ENCODE data around the gene RALGPS2.
"Not testable (repeated sequence)": the region's sequence is repeated elsewhere in the genome, so short reads cannot be mapped to it uniquely, and the experiment has no call there.

RALGPS2 gene

DNA sequence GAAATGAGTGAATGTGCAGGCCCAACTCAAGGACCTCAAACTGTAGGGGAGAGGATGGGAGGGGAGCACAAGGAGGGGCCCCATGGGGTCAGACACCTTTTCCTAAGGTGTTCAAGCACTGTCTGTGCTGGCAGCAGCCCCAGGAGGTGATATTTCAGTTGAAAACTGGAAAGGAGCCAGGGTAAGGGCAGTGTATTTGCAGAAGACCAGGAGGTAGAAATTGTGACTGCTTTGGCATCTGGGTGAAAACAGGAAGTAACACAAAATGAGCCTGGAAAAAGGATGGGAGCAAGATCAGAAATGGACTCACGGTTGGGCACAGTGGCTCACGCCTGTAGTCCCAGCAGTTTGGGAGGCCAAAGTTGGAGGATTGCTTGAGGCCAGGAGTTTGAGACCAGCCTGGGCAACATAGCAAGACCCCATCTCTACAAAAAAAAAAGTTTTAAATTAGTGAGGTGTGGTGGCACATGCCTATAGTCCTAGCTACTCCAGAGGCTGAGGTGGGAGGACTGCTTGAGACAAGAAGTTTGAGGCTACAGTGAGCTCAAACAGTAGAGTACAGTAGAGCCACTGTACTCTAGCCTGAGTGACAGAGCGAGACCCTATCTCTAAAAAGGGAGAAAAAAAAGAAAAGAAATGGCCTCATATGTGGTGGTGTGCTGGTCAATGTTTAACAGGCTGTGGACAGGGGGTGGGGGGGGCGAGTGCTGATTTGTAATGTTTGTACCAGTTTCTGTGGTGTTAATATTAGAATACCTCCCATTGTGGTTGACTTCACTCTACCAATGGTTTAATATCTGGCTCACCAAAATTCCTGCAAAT, 222.0 kb downstream of the RALGPS2 start:
- DNase-seq, result no peak

DNA sequence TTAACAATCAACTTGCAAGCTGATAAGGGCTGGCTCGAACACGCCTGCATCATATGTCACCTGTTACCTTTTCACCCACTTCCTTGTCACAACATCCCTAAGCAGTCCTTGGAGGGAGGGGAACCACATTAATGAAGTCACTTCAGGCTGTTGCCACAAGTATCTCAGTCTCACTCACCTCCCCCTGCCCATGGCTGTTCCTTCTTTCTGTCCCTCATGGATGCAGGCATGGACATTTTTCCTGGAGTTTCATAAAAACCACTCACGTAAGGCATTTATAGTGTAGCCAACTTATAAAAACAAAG, 222.6 kb downstream of the RALGPS2 start:
- no peak for DNase-seq

DNA sequence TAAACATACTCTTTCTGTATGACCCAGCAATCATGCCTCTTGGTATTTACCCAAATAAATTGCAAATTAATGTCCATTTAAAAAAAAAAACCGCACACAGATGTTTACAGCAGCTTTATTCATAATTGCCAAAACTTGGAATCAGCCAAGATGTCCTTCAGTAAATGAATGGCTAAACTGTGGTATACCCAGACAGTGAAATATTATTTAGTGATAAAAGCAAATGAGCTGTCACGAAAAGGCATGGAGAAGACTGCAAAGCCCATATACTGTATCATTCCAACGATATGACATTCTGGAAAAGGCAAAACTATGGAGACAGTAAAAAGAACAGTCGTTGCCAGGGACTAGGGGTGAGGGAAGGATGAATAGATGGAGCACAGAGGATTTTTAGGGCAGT, 223.6 kb downstream of the RALGPS2 start:
- no peak for DNase-seq

DNA sequence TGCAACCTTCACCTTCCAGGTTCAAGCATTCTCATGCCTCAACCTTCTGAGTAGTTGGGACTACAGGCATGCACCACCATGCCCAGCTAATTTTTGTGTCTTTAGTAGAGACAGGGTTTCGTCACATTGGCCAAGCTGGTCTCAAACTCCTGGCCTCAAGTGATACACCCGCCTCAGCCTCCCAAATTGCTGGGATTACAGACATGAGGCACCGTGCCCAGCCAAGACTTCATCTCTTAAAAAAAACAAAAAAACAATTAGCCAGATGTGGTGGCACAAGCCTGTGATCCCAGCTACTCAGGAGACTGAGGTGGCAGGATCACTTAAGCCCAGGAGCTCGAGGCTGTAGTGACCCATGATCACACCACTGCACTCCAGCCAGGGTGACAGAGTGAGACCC, 224.8 kb downstream of the RALGPS2 start:
- DNase-seq, result not testable (repeated sequence)

DNA sequence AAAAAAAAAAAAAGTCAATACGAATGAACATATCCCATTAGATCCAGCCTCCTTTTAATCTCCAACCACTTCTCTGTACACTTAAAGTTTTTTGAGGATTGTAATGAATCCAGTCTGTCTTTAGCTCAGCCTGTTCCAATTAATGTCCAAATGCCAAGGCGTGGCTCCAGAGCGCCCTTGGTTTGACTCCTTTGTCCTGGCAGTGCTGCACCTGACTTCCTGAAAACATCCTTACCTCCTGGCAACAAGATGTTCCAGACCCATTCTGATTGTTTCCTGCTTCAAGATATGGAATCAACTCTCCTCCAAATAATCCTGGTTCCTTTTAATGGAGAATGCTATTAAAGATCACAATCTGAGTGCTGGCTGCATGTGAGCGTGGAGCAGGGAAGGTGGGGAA, 226.6 kb downstream of the RALGPS2 start:
- DNase-seq, result no peak

DNA sequence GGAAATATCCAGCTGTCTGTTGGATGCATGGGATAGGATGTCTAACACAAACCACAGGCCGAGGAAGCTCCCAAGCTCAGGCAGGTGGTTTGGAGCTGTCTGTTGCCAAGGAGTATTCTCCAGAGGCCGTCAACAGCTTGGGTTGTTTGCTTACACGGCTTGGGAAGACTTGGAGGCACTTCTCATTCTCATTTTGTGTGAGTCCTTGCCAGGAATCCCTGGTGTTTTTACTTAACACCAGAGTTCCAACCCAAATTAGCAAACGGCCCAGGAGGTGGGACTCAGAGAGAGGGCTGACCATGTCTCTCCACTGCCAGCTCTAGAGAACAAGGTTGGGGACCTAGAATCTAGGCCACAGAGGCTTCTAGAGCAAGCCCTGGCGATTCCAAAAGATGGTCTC, 228.0 kb downstream of the RALGPS2 start:
- no peak for DNase-seq

DNA sequence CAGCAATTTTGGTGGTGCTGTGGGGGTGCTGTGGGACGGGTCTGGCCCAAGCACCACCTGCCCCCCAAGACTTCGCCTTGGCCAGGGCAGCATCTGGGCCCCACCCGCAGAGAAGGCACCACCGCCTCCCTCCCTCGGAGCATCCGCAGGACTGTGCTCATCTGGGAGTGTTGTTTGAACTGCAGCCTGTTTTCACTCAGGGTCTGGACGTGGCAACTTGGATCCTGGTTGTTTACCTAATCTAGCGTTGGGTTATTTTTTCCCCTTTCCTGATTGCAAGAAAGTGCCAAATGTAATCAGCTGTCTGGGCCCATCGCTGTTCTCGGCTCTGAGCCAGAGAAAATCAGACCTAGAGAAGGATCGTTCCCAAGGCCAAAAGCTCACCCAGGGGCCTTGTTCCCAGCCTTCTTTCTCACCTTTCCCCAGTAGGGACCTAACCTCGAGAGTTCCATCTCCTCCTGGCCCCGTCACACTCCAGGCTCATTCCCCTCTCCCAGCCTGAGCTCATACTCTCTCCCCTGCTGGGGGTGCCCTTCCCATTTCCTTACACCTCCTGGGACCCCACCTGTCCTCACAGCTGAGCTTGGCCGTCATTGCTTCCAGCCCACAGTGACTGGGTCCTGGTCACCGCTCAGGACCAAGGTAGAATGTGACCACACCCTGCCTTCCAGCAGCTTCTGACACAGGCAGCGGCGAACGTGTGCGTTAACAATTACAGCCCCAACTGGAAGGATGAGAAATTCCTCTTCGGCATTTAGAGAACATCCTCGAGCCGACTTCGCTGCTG, 228.7 kb downstream of the RALGPS2 start:
- DNase-seq, result no peak

DNA sequence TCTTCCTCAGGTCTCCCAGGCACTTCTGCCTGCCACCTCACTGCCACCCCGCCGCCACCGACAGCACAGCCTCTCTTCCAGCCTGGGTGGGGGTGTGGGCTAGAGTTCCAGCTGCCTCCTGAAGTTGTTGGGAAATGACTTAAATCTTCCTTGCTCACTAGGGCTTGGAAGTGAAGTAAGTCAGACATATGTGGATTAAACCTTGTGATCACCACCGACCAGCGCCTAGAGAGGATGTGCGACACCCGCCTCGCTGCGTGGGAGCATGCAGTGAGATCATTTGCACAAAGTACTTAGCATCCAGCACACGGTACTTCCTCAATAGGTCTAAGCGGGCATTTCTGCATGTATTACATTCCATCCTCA, 229.3 kb downstream of the RALGPS2 start:
- DNase-seq, result no peak

DNA sequence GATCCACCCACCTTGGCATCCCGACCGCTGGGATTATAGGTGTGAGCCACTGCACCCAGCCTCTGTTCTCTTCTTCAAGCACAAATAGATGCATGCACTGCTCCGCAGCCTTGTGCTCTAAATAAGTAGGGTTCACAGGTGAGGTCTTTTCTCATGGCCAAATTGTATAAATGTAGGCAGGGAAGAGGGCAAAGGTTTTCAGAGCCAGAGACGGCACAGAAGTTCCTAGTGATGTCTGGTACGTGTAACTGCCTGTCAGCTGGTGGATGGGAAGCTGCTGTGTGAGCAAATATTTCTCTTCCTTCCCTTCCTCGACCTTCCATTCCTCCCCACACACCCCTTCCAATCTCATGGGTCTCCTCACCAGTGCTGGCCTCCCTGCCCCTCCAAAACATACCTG, 229.9 kb downstream of the RALGPS2 start:
- DNase-seq, result no peak

DNA sequence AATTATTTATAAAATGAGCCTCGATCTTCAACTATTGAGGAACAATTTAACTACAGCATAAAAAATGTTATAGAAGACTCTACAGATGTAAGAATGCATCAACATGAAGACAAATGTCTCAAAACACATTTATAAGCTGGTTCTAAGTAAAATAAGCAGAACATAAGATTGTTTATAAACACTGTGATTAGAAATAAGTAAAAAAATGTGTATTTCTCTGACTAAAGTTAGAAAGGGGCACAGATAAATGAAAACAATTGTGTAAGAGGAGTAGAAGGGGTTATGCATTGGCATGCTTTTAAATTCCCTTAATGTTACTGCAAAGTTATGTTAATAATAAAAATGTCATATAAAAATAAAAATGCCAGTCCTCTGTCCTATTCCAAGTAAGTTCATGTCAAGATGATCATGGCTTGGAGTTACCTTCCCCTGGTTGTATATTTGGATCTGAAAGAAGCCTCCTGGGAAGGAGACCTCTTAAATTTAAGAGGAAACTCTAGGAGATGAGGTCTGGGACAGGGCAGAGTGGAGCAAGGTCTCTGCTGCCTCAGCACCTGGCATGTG, 230.4 kb downstream of the RALGPS2 start:
- no peak for DNase-seq

DNA sequence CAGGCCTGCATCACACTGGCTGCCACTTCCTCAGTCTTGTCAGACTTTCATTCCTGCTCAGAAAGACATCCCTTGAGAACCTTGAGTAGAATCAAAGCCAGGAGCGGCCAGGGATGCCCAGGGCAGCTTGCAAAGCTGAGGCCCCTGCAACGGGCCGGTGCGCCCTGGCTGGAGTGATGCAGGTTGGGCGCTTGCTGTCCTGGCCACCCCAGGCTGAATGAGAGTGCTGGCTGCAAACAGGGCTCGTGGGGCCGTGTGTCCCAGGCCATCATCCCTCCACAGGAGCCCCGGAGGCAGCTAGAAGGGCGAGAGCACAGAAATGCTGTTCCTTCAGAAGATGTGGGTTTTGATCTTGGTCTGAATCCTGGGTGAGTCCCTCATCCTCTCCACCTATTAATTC, 233.4 kb downstream of the RALGPS2 start:
- no peak for DNase-seq

DNA sequence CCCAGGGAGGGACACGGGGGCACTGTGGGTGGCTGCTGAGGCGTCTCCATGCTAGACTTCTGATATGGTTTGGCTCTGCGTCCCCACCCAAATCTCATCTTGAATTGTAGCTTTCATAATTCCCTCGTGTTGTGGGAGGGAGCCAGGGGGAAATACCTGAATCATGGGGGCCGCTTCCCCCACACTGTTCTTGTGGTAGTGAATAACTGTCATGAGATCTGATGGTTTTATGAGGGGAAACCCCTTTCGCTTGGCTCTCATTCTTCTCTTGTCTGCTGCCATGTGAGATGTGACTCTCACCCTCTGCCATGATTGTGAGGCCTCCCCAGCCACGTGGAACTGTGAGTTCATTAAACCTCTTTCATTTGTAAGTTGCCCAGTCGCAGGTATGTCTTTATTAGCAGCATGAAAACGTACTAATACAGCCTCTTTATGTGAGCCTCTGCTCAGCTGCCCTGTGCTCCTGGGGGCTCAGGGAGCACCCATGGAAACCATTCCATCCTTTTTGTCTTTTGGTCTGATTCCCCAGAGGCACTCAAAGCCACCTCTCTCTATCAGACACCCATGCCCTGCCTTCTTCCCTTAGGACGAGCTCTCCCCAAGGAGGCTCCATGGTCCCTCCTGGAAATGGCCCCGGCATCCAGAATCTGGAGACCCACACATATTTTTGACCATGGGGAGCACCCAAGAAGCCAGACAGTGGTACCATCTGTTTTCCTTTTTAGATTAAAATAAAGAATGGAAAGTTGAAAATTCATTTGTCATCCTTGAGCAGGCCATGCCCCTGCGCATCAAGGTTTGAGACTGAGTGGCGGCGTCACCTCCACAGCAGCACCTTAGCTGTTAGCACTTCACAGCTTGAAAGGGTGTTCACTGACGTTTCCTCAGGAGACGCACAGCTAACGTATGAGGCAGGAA, 234.8 kb downstream of the RALGPS2 start:
- no peak for DNase-seq

DNA sequence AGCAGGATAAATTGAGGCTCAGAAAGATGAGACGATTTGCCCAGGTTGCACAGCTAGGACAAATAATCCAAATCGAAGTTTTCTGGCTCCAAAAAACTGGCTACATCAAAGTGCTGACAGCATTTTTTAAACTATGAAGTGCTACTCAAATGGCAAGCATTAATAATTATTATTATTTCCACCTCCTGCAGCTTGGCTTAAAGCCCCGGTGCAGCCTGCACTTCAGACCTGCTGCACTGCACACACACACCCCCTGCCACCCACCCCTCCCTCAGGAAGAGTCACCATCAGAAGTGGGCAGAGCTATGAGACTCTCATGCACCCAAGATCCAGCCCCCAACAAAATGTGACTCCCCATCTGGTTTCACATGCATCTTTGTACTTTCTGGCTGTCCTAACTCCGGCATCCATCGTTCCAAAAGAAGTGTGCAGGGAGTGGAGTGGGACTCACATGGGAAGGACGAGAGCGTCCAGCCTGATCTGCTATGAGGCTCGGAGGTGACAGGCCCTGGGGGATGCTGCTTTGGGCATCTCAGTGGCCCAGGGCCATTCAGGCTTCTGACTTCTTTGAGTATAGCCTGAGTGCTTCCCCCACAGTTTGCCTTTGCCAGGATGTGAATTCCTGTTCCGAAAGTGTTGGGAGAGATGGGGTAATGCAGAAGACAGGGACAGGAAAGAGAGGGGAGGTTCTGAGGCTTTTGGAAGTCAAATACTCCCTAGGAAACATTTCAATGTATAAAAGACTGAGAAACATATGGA, 235.6 kb downstream of the RALGPS2 start:
- no peak for DNase-seq

DNA sequence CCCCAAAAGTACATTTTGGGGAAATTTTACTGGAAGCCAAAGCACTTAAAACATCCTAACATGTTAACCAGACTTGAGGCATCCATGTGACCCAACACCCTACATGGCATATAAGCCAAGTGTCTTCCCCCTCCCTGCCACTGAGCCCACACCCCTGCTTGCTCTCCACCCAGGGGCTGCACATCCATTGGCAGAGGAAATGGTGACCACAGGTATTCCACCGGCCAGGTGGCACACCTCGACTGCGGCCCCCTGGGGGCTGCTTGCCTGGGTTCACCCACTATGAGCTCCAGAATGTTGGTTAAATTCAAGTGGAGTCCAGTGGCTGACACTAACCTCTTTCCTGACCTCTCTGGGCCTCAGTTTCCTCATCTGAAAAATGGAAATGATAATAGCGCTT, 236.3 kb downstream of the RALGPS2 start:
- no peak for DNase-seq

DNA sequence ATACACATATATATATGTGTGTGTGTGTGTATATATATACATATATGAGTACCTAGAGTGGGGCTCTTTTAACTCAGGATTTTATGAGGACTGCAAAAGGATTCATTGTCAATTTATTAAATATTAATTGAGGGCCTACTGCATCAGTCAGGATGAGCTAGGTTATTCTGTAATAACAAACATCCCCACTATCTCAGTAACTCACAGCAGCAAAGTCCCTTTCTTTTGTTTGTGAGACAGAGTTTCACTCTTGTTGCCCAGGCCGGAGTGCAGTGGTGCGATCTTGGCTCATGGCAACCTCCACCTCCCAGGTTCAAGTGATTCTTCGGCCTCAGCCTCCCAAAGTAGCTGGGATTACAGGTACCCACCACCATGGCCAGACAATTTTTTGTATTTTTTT, 236.8 kb downstream of the RALGPS2 start:
- DNase-seq, result no peak

DNA sequence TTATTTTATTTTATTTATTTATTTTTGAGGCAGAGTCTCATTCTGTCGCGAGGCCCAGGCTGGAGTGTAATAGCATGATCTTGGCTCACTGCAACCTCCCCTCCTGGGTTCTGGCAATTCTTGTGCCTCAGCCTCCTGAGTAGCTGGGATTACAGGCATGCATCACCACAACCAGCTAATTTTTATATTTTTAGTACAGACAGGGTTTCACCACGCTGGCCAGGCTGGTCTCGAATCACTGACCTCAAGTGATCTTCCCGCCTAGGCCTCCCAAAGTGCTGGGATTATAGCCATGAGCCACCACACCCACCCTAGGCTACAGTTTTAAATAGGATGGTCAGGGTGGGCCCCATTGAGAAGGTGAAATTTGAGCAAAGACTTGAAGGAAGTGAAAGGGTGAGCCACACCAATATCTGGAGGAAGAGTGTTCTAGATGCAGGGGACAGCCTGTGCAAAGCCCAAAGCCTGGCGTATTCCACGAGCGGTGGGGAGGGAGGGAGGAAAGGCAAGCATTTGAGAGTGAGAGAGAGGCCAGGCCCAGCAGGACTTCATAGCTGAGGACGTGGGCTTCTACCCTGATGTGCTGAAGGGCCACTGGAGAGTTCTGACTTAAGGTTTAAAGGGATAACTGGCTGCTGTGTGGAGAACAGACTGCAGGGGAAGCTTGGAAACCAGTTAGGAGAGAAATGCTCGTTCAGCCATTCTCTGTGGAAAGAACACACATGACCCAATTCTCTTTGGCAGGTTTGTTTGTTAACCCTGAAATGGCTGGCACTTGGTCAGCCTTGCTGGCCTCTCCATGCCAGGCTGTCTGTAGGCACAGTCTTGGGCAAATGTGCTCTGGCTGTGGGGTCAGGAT, 238.0 kb downstream of the RALGPS2 start:
- DNase-seq, result no peak

DNA sequence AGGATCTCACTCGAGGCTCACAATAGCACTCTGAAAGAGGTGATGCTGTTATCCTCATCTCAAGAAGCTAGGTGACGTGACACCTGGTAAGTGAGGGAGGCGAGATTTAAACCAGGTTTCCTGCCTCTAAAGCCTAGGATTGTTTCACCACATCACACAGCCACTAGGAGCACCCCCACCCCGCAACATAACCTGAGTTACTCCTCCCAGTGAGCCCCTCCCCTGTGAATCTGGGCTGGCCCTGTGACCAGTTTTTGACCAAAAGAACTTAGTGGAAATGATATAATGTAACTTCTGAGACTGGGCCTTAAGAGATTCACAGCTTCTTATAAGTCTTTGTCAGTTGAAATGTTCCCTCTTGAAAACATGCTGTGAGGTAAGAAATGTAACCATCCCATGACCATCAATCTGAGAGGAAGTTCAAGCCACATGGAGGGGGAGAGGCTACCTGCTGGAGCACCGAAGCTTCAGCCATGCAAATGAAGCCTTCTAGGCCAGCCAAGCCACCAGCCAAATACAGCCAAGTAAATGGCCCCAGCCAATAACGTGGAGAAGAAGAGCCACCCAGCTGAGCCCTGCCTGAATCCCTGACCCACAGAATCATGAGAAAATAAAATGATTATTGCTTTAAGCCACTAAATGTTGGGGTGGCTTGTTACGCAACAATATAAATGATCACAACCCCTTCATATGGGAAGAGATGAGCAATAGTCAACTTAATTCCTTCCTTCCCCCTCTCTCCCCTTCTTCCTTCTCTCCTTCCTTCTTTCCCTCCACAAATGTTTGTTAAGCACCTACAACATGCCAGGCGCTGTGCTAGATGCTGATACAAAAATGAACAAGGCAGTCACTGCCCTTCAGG, 239.7 kb downstream of the RALGPS2 start:
- no peak for DNase-seq

DNA sequence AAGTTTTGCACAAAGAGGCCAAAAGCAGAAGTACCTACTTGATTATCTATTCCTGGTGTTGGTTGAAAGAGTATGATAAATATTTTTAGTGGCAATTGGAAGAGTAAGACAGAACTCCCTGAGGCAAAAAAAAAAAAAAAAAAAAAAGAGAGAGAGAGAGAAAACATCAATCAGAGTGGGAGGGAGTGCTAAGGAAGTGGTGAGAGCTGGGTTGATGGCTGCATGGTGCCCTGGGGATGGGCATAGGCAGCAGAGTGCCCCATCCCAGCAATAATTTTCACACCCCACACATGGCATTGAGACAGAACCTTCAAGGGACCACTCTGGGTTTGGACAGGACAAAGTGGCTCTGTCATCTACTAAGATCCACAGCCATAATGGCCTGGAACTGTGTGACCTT, 241.3 kb downstream of the RALGPS2 start:
- DNase-seq, result no peak

DNA sequence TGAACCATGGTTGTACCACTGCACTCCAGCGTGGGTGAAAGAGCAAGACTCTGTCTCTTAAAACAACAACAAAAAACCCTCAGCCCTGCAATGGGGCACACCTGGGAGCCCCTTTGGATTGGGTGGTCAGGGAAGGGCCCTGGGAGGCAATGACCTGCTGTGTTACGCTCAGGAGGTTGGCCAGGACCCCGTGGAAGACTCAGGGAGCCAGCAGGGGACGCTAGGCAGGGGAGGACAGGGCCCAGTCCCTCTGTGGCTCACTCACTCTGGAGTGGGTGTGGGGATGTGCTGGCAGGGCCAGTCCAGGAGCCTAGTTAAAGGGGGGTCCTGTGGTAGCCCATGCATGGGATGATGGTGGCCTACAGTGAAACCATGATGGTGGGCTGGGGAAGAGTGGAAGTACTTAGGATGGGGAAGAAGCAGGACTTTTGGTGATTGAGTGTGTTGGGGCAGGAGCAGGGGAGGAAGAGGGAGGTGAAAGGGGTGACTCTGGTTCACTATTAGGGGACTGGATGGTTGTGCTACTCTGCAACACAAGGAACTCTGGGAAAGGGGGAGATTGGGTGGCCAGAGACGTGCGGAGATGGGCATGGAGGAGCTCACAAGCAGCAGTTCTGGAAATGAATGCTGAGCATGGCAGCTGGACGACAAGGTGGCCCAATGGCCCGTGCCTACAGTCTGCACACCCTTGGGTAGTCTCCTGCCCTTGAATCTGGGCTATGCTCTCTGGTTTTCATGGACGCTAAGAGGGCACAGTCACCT, 244.4 kb downstream of the RALGPS2 start:
- DNase-seq, result no peak

DNA sequence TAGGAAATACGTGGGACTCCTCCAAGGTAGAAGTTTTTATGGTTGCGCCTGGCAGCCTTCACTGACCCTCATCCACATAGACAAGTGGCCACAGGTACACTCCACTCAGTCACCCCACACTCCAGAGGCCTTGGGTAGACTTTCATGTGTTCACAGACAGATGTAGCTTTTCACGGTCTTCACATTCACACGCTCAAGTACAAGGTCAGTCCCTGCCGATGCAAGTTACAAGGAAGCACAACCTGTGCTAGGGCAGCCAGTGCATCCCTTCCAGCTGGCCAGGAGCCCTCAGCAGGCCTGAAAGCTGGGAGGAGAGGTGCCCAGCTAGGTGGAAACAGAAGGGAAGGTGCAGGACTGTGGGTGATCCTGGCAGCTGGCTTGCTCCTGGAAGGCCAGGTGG, 245.1 kb downstream of the RALGPS2 start:
- DNase-seq, result no peak
